Measurements from ENCODE around the gene RAMP3. TPM values are rescaled to one million over a fixed set of nuclear protein-coding genes. Genes with fewer than 3 reads are reported as not detected.

The RAMP3 gene
- total RNA-seq, 1 donor from 2014 or later = 5.7 TPM

Other genes with a start within 250 kb of the RAMP3 start
- gene MYO1G, start 178.8 kb upstream of the RAMP3 start, total RNA-seq = 0.41 TPM
- gene CCM2, start 157.6 kb upstream of the RAMP3 start, total RNA-seq = 22.4 TPM
- 4.9 TPM for gene NACAD, start 68.8 kb upstream of the RAMP3 start, total RNA-seq
- 60.7 TPM for gene TBRG4, start 46.1 kb upstream of the RAMP3 start, total RNA-seq

Measured in frontal cortex (tissue), 1 donor.